Astrocyte (in vitro differentiated cells and primary cell): ENCODE results near the gene KCNMA1. TPM values are rescaled to one million over a fixed set of nuclear protein-coding genes. Genes with fewer than 3 reads are reported as not detected.

Source experiments
- DNase-seq: peaks from one replicate; pipeline ENCODE4 v3.0.0-alpha.2; 2010; ENCODE audit warnings: low read depth
- FAIRE-seq: peaks from 2 replicates; lab custom pipeline; 2011; peaks lifted over from hg19 to GRCh38; lab: Jason Lieb, UNC
- H2AFZ ChIP-seq: 2 replicates; pipeline ENCODE4 v1.6.0; 2012; ENCODE audit warnings: low read depth, low read length, inconsistent platforms
- H3K27ac ChIP-seq: 2 replicates; pipeline ENCODE4 v1.5.1; 2011; ENCODE audit warnings: low read depth, low read length, inconsistent platforms
- H3K27me3 ChIP-seq: 2 replicates; pipeline ENCODE4 v1.6.0; 2011; ENCODE audit warnings: low read length, inconsistent platforms; ENCODE audit not compliant: insufficient read depth
- H3K36me3 ChIP-seq: 2 replicates; pipeline ENCODE4 v1.5.1; 2011; ENCODE audit warnings: low read length, inconsistent platforms; ENCODE audit not compliant: insufficient read depth
- H3K4me1 ChIP-seq: 2 replicates; pipeline ENCODE4 v1.5.1; 2011; ENCODE audit warnings: low read length, inconsistent platforms; ENCODE audit not compliant: insufficient read depth
- H3K4me2 ChIP-seq: 2 replicates; pipeline ENCODE4 v1.6.0; 2012; ENCODE audit warnings: low read length, inconsistent platforms
- H3K4me3 ChIP-seq: 2 replicates; pipeline ENCODE4 v1.5.1; 2011; ENCODE audit warnings: low read depth, mild to moderate bottlenecking, low read length, inconsistent platforms; ENCODE audit not compliant: insufficient read depth
- H3K79me2 ChIP-seq: 2 replicates; pipeline ENCODE4 v1.6.0; 2012; ENCODE audit warnings: mild to moderate bottlenecking, low read length, inconsistent platforms; ENCODE audit not compliant: insufficient read depth
- H3K9ac ChIP-seq: 2 replicates; pipeline ENCODE4 v1.6.0; 2012; ENCODE audit warnings: mild to moderate bottlenecking, low read length, inconsistent platforms
- H3K9me3 ChIP-seq: 2 replicates; pipeline ENCODE4 v1.5.1; 2012; ENCODE audit warnings: low read depth, mild to moderate bottlenecking, low read length, inconsistent platforms; ENCODE audit not compliant: insufficient read depth
- H4K20me1 ChIP-seq: 2 replicates; pipeline ENCODE4 v1.6.0; 2012; ENCODE audit warnings: low read length, inconsistent platforms; ENCODE audit not compliant: insufficient read depth
- H3K27ac Mint-ChIP-seq: one replicate; pipeline ENCODE4 v1.8.0; 2021; ENCODE audit warnings: mild to moderate bottlenecking, mixed read lengths; ENCODE audit not compliant: unreplicated experiment
- H3K27me3 Mint-ChIP-seq: one replicate; pipeline ENCODE4 v1.8.0; 2021; ENCODE audit warnings: low read depth, mixed read lengths; ENCODE audit not compliant: unreplicated experiment
- H3K36me3 Mint-ChIP-seq: one replicate; pipeline ENCODE4 v1.8.0; 2021; ENCODE audit warnings: low read depth, mixed read lengths; ENCODE audit not compliant: unreplicated experiment
- H3K4me1 Mint-ChIP-seq: one replicate; pipeline ENCODE4 v1.8.0; 2021; ENCODE audit warnings: low read depth, mixed read lengths; ENCODE audit not compliant: unreplicated experiment
- H3K4me3 Mint-ChIP-seq: one replicate; pipeline ENCODE4 v1.8.0; 2021; ENCODE audit warnings: mild to moderate bottlenecking, moderate library complexity, mixed read lengths; ENCODE audit not compliant: unreplicated experiment
- H3K9me3 Mint-ChIP-seq: one replicate; pipeline ENCODE4 v1.8.0; 2021; ENCODE audit warnings: mild to moderate bottlenecking, mixed read lengths; ENCODE audit not compliant: unreplicated experiment
- CTCF ChIP-seq: IDR thresholded peaks from 2 replicates; pipeline ENCODE4 v1.5.1; 2011; ENCODE audit warnings: low read depth, mild to moderate bottlenecking, inconsistent platforms, low read length, moderate library complexity; ENCODE audit not compliant: insufficient read depth
- EZH2 ChIP-seq: IDR thresholded peaks from 2 replicates; pipeline ENCODE4 v1.6.1; 2012; ENCODE audit warnings: mild to moderate bottlenecking, low read length, inconsistent platforms; ENCODE audit not compliant: insufficient read depth
- total RNA-seq: library from RNA; stranded (reverse); gene quantifications from 2 replicates; pipeline ENCODE4 v1.2.1, GENCODE V29; 2021

KCNMA1 gene
- total RNA-seq, 1 donor from 2014 or later, result 45.8 TPM

- no peak for TF ChIP-seq EZH2
- TF ChIP-seq CTCF, result no peak
- Histone ChIP-seq H3K27me3 (no peaks in the 10 kb centered on the region), H3K4me3 (no peak overlapping the region), H3K9ac (no peak overlapping the region), H3K4me1 (no peaks in the 10 kb centered on the region), H2AFZ (no peak overlapping the region), H3K79me2 (peaks cover 11% of the 10 kb centered on the region), H3K4me2 (no peak overlapping the region), H3K9me3 (no peaks in the 10 kb centered on the region), H4K20me1 (no peaks in the 10 kb centered on the region), H3K27ac (no peak overlapping the region), H3K36me3 (no peaks in the 10 kb centered on the region)
- peaks cover 5% of the 10 kb centered on the region for H3K4me1 Mint-ChIP-seq
- no peak overlapping the region for H3K27ac Mint-ChIP-seq
- DNase-seq (no peak), FAIRE-seq (no peak)
- H3K27me3 Mint-ChIP-seq, result no peaks in the 10 kb centered on the region
- H3K4me3 Mint-ChIP-seq, result no peak overlapping the region
- H3K36me3 Mint-ChIP-seq, result peaks cover 2% of the 10 kb centered on the region
- peaks cover 2% of the 10 kb centered on the region for H3K9me3 Mint-ChIP-seq
Measured at GRCh38 chr10:77539147-77539935, 98.3 kb downstream of the KCNMA1 start.

- peaks cover 2% of the 10 kb centered on the region for H3K36me3 Mint-ChIP-seq
- Histone ChIP-seq H3K4me2 (no peak overlapping the region), H4K20me1 (no peaks in the 10 kb centered on the region), H3K79me2 (peaks cover 19% of the 10 kb centered on the region), H3K9me3 (no peaks in the 10 kb centered on the region), H3K27ac (no peak overlapping the region), H3K4me1 (peaks cover 8% of the 10 kb centered on the region), H3K36me3 (no peaks in the 10 kb centered on the region), H3K27me3 (no peaks in the 10 kb centered on the region), H3K9ac (no peak overlapping the region), H3K4me3 (no peak overlapping the region), H2AFZ (peak overlapping the region; percentile 8)
- peaks cover 2% of the 10 kb centered on the region for H3K9me3 Mint-ChIP-seq
- H3K4me1 Mint-ChIP-seq, result peaks cover 9% of the 10 kb centered on the region
- peak; percentile 58 for DNase-seq
- no peaks in the 10 kb centered on the region for H3K27me3 Mint-ChIP-seq
- no peak overlapping the region for H3K27ac Mint-ChIP-seq
- no peak for FAIRE-seq
- TF ChIP-seq EZH2 (no peak), CTCF (no peak)
- no peak overlapping the region for H3K4me3 Mint-ChIP-seq
Measured at GRCh38 chr10:77537720-77538373, 99.8 kb downstream of the KCNMA1 start.
